HG03175 (cell line): ENCODE results near the gene PRKCD.

Experiments used
- ATAC-seq: cut with Tn5 transposase; IDR thresholded peaks from one replicate; pipeline ENCODE4 v1.9.1; 2021; ENCODE audit warnings: mild to moderate bottlenecking, moderate library complexity; ENCODE audit not compliant: unreplicated experiment

Gene PRKCD

GRCh38 chr3:53154881-53155285 is 6.1 kb upstream of the PRKCD start:
- no peak for ATAC-seq

- no peak for ATAC-seq
These were observed 5.2 kb upstream of the PRKCD start for GRCh38 chr3:53155760-53156159.

- no peak for ATAC-seq
These were observed 4.6 kb upstream of the PRKCD start for GRCh38 chr3:53156368-53156834.

- ATAC-seq: no peak
These were observed 2.9 kb upstream of the PRKCD start for GRCh38 chr3:53157974-53158580.

- no peak for ATAC-seq
These were observed 2.2 kb upstream of the PRKCD start for GRCh38 chr3:53158765-53159155.

GRCh38 chr3:53159156-53160060 is 1.6 kb upstream of the PRKCD start:
- no peak for ATAC-seq

- no peak for ATAC-seq
These were observed 849 bp upstream of the PRKCD start for GRCh38 chr3:53160061-53160659.

- ATAC-seq: peak; percentile 11
These were observed 426 bp downstream of the PRKCD start for GRCh38 chr3:53161450-53161819.

- ATAC-seq: peak; percentile 26
These were observed 1.0 kb downstream of the PRKCD start for GRCh38 chr3:53161820-53162671.

GRCh38 chr3:53162672-53163443 is 1.8 kb downstream of the PRKCD start:
- ATAC-seq: peak; percentile 46

- no peak for ATAC-seq
These were observed 2.7 kb downstream of the PRKCD start for GRCh38 chr3:53163444-53164387.

- ATAC-seq: no peak
These were observed 3.9 kb downstream of the PRKCD start for GRCh38 chr3:53164911-53165310.

- no peak for ATAC-seq
These were observed 5.2 kb downstream of the PRKCD start for GRCh38 chr3:53166206-53166605.

GRCh38 chr3:53166781-53167291 is 5.8 kb downstream of the PRKCD start:
- no peak for ATAC-seq

GRCh38 chr3:53167418-53168174 is 6.6 kb downstream of the PRKCD start:
- ATAC-seq: no peak

GRCh38 chr3:53168175-53168923 is 7.3 kb downstream of the PRKCD start:
- no peak for ATAC-seq

GRCh38 chr3:53169045-53169831 is 8.2 kb downstream of the PRKCD start:
- ATAC-seq: no peak
